Activated T-cell treated with anti-CD3 and anti-CD28 coated beads for 4 hours (primary cell): ENCODE results near the gene ATP5ME.
"Not testable (repeated sequence)": the region's sequence is repeated elsewhere in the genome, so short reads cannot be mapped to it uniquely, and the experiment has no call there.

Source experiments
- DNase-seq: peaks from one replicate; pipeline ENCODE4 v3.0.0-alpha.2; 2020

The ATP5ME gene

GRCh38 chr4:653831-654502, 20.1 kb downstream of the ATP5ME start:
- DNase-seq: no peak

- no peak for DNase-seq
Observed at GRCh38 chr4:653080-653821, 20.8 kb downstream of the ATP5ME start.

- no peak for DNase-seq
Observed at GRCh38 chr4:651884-652642, 22.0 kb downstream of the ATP5ME start.

- no peak for DNase-seq
Observed at GRCh38 chr4:650951-651883, 22.9 kb downstream of the ATP5ME start.

- DNase-seq: no peak
Observed at GRCh38 chr4:650461-650860, 23.6 kb downstream of the ATP5ME start.

- no peak for DNase-seq
Observed at GRCh38 chr4:649751-650310, 24.2 kb downstream of the ATP5ME start.

- DNase-seq: no peak
Observed at GRCh38 chr4:649293-649625, 24.8 kb downstream of the ATP5ME start.

GRCh38 chr4:648579-649292, 25.3 kb downstream of the ATP5ME start:
- DNase-seq: no peak

- DNase-seq: no peak
Observed at GRCh38 chr4:647481-647880, 26.6 kb downstream of the ATP5ME start.

- no peak for DNase-seq
Observed at GRCh38 chr4:646460-646859, 27.6 kb downstream of the ATP5ME start.

GRCh38 chr4:642366-642765, 31.7 kb downstream of the ATP5ME start:
- DNase-seq: not testable (repeated sequence)

- no peak for DNase-seq
Observed at GRCh38 chr4:637536-638280, 36.4 kb downstream of the ATP5ME start.

- no peak for DNase-seq
Observed at GRCh38 chr4:636628-637159, 37.4 kb downstream of the ATP5ME start.

- DNase-seq: no peak
Observed at GRCh38 chr4:635851-636627, 38.0 kb downstream of the ATP5ME start.

GRCh38 chr4:635066-635835, 38.8 kb downstream of the ATP5ME start:
- DNase-seq: not testable (repeated sequence)

GRCh38 chr4:634599-634985, 39.5 kb downstream of the ATP5ME start:
- no peak for DNase-seq

GRCh38 chr4:633976-634598, 40.0 kb downstream of the ATP5ME start:
- no peak for DNase-seq

GRCh38 chr4:633406-633805, 40.7 kb downstream of the ATP5ME start:
- DNase-seq: no peak

- no peak for DNase-seq
Observed at GRCh38 chr4:632926-633325, 41.1 kb downstream of the ATP5ME start.
